ENCODE measurements around the gene ALDH16A1.
"Not testable (repeated sequence)": the region's sequence is repeated elsewhere in the genome, so short reads cannot be mapped to it uniquely, and the experiment has no call there.

Gene ALDH16A1

DNA sequence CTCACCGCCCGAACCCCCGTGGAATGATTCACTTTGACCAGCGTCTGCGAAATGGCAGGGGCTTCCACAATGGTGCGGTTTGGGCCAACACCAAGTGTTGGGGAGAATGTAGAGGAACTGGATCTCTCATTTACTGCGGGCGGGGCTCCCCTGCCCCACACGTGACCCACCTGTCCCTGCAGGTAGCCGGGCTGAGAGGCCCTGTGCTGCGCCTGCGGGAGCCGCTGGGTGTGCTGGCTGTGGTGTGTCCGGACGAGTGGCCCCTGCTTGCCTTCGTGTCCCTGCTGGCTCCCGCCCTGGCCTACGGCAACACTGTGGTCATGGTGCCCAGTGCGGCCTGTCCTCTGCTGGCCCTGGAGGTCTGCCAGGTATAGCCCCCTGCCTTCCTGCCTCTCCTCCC, 15.2 kb downstream of the ALDH16A1 start:
- no peak for DNase-seq

GRCh38 chr19:49468746-49469447, 15.9 kb downstream of the ALDH16A1 start:
- peak; percentile 85 for DNase-seq

GRCh38 chr19:49469828-49470614, 17.0 kb downstream of the ALDH16A1 start:
- peak; percentile 88 for DNase-seq

GRCh38 chr19:49470615-49470978, 17.6 kb downstream of the ALDH16A1 start:
- no peak for DNase-seq

GRCh38 chr19:49472936-49473335, 19.9 kb downstream of the ALDH16A1 start:
- DNase-seq = peak; percentile 40

DNA sequence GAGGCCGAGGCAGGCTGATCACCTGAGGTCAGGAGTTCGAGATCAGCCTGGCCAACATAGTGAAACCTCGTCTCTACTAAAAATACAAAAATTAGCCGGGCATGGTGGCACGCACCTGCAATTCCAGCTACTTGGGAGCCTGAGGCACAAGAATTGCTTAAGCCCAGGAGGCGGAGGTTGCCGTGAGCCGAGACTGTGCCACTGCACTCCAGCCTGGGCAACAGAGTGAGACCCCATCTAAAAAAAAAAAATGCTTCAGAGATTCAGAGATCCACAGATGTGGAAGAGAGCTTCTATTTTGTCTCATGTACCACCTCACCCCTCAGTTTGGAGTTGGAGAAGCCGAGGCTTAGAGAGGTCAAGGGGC, 20.5 kb downstream of the ALDH16A1 start:
- not testable (repeated sequence) for DNase-seq

DNA sequence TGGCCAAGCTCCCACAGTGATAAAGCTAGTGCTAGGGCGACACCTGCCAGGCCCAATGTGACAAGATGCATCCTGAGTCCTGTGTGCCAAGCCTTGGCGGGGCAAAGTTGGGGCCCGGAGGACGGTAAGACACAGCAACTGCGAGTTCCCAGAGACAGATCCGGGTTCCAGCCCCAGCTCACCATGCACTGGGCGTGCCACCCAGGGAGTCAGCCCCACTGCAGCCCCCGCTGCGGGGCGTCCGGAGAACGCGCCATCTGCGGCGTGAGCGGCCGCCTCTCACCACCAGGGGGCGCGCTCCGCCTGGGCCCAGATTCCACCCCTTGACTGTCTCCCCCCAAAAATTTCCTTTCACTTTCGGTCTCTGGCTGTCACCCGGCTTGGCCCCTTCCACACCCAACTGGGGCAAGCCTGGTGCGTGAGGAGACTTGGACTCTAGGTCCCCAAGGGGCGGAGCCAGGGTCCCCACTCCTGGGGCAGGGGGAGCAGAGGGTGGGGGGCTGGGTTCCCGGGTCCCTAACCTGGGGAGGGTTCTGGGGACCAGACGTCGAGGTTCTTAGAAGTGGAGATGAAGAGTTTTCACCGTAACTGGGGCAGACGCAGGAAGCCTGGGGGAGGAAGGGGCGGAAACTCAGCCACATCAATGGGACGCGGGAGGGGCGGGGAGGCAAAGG, 21.0 kb downstream of the ALDH16A1 start, which contains the start of gene FLT3LG:
Gene FLT3LG, plus strand, starts transcription at position 348 of the 674 bp plus-strand sequence. CDS start 425 bp downstream, outside the sequence.
- peak; percentile 92 for DNase-seq

DNA sequence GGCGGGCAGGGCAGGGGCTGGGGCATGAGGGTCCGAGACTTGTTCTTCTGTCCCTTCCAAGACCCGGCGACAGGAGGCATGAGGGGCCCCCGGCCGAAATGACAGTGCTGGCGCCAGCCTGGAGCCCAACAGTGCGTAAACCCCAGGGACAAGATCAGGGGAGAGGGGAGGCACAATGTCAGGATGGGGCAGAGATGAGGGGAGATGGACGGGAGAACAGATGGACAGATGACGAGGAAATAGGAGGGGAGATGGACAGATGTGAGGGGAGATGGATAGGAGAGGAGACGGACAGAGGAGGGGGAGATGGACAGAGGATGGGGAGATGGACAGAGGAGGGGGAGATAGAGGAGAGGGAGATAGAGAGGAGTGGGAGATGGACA, 21.5 kb downstream of the ALDH16A1 start:
- DNase-seq = no peak

DNA sequence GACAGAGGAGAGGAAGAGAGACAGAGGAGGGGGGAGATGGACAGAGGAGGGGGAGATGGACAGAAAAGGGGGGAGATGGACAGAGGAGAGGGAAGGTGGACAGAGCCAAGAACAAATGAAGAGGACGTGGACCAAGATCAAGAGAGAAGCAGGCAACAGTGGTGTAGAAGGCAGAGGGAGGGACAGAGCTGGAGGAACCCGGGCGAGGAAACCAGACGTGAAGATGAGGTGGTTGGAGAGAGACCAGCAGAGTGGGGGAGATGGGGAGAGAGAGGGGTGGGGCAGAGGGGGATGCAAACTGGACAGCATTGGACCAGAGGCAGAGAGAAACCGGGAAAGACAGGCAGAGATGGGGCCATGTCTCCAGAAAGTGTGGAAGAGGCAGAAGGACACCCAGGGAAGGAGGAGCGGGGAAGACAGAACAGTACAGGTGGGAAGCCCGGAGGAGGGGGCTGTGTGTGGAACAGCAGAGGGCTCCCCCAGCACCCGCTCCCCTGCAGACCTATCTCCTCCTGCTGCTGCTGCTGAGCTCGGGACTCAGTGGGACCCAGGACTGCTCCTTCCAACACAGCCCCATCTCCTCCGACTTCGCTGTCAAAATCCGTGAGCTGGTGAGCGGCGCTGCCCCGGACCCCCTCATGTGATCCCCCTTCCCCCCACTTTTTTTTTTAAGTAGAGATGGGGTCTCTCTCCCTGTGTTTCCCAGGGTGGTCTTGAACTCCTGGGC, 22.3 kb downstream of the ALDH16A1 start:
- DNase-seq = peak; percentile 45

DNA sequence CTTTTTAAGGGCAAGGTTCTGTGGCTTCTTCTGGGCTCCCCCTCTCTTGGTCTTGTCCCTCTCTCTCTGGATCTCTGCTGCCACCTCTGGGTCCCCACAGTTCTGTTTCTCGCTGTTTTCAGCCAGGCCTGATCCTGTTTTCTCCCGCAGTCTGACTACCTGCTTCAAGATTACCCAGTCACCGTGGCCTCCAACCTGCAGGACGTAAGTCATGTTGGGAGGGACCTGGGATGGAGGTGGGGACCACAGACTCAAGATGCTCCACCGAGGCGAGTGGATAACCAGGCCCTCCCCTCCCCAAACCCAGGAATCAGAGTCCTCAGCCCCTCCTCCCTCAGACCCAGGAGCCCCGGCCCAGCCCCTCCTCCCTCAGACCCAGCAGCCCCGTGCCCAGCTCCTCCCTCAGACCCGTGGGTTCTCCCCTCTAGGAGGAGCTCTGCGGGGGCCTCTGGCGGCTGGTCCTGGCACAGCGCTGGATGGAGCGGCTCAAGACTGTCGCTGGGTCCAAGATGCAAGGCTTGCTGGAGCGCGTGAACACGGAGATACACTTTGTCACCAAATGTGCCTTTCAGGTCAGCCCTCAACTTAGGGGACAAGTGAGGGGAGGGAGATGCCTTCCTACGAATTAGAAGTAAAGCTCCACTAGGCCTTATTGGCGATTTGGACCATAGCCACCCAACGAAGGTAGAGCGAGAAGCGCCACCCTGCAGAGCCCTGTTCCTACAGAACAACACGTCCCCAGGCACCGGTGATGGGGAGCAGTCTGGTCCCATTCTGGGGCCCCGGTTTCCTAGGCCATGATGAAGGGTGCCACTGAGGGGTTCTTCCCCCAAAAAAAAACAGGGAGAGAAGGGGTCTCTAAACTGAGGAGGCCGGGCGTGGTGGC, 23.2 kb downstream of the ALDH16A1 start:
- peak; percentile 89 for DNase-seq

GRCh38 chr19:49479975-49480628, 27.1 kb downstream of the ALDH16A1 start:
- no peak for DNase-seq

DNA sequence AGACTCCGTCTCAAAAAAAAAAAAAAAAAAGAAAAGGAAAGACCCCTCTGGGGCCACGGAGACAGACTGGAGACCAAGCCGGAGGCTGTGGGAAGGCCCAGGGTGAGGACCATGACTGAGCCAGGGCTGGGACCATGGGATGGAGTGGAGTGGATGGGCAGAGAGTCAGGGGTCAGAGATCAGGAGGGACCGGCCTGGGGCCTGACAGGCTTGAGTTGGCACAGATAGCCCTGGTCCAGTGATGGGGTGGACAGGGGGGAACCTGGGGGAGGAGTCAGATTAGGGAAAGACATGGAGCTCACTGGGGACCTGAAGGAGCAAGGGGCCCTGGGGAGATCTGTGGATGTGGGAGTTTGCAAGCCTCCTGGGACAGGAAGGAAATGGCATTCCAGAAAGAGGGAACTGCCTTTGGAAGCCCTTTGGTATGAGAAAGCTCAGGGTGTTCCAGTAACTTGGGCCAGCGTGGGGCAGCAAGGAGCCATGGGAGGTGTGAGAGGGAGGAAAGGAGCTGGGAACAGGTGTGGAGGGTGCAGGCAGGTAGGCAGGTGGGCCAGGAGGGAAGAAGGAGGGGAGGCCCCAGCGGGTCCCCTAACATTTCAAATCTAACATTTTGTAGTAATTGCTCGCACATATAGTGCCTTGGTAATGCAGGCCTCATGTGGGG, 28.1 kb downstream of the ALDH16A1 start:
- DNase-seq = no peak

DNA sequence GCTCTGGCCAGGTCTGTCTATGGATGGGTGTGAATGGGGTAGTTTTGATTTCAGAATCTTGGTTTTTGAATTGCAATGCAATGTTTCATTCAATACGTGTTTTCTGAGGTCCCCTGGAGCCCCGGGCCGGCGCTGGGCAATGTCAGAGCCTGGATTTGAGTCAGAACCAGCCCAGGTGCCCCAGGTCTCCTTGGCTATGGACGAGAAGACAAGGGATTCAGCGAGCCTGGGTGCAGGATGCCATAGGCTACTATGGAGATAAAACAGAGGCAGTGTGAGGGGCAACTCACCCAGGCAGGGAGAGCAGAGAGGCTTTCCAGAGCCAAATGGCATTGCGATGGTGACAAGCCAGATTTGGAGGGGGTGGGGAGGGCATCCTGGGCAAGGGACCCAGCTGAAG, 33.2 kb downstream of the ALDH16A1 start:
- DNase-seq = no peak

- no peak for DNase-seq
Measured at GRCh38 chr19:49486710-49487276, 33.8 kb downstream of the ALDH16A1 start.

DNA sequence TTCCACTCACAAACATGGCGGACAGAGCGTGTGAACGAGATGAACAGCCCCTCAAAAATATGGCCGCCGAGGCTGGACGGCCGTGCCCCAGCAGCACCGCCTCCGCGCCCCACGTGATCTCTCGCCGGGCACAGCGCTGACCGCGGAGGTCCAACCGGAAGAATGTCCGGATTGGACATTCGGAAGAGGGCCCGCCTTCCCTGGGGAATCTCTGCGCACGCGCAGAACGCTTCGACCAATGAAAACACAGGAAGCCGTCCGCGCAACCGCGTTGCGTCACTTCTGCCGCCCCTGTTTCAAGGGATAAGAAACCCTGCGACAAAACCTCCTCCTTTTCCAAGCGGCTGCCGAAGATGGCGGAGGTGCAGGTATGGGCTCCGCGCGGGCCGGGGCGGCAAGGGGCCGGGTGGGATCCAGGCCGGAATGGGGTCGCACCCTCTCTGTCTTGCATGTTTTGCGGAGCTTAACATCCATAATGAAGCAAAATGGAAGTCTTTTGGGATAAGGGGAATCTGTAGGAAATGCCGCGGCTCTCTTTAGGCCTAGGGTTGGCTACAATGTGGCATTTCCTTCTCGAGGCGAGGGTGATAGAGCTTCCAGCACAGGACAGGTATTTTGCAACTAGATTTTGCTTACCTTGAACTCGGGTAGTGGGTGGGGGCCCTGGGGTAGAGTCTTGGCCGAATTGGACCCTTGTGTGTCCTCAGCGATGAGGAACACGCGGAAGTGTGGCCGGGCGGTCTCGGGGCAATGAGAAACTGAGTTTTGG, 34.4 kb downstream of the ALDH16A1 start, which contains the start of gene RPL13A:
Gene RPL13A, plus strand, starts transcription at position 332 of the 769 bp plus-strand sequence. Its CDS starts 22 bp downstream, at position 354.
- DNase-seq = peak; percentile 100

- peak; percentile 61 for DNase-seq
Measured at GRCh38 chr19:49488046-49488862, 35.2 kb downstream of the ALDH16A1 start.

GRCh38 chr19:49488863-49489537, 36.0 kb downstream of the ALDH16A1 start:
- DNase-seq = peak; percentile 46

- peak; percentile 64 for DNase-seq
Measured at GRCh38 chr19:49489601-49490167, 36.7 kb downstream of the ALDH16A1 start.
